ENCODE data around the gene UGT1A8. TPM values are rescaled to one million over a fixed set of nuclear protein-coding genes. Genes with fewer than 3 reads are reported as not detected.

Gene UGT1A8
- total RNA-seq, 4 donors from 2014 or later = 1.1 to 15.1 (median 9.4) TPM

DNA sequence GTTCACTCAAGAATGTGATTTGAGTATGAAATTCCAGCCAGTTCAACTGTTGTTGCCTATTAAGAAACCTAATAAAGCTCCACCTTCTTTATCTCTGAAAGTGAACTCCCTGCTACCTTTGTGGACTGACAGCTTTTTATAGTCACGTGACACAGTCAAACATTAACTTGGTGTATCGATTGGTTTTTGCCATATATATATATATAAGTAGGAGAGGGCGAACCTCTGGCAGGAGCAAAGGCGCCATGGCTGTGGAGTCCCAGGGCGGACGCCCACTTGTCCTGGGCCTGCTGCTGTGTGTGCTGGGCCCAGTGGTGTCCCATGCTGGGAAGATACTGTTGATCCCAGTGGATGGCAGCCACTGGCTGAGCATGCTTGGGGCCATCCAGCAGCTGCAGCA, 142.6 kb downstream of the UGT1A8 start, which contains the start of gene UGT1A1:
UGT1A1 (plus strand) TSS at position 228 of the 400 bp plus-strand sequence; CDS start at position 246, 18 bp downstream.
- WGBS, 2 donors (ENCODE audit: low coverage in 1 of 2) = 40 to 82% methylated on average over 2 to 6 of the region's 6 CpGs
- no peaks in the 10 kb centered on the region for H3K27me3 ChIP-seq
- intact Hi-C loops (cut with DNase I; ENCODE audit: low total_unique reads) = no loop called here
- peaks cover 0 to 36% (median 9%) of the 10 kb centered on the region in 4 donors for H3K4me1 ChIP-seq
- H3K36me3 ChIP-seq = no peaks in the 10 kb centered on the region
- no peak within 1 kb of the TSS for H3K4me3 ChIP-seq
- in situ Hi-C loops (cut with MboI; ENCODE audit: low pct_ligation_motif_present in 1 of 4, low pct_unique_long_range_greater_than_20kb in 1 of 4, low sequenced_read_pairs in 3 of 4) = no loop called here
- H3K9me3 ChIP-seq = no peaks in the 10 kb centered on the region
- no peak for DNase-seq
- TF ChIP-seq, protein P1, sequence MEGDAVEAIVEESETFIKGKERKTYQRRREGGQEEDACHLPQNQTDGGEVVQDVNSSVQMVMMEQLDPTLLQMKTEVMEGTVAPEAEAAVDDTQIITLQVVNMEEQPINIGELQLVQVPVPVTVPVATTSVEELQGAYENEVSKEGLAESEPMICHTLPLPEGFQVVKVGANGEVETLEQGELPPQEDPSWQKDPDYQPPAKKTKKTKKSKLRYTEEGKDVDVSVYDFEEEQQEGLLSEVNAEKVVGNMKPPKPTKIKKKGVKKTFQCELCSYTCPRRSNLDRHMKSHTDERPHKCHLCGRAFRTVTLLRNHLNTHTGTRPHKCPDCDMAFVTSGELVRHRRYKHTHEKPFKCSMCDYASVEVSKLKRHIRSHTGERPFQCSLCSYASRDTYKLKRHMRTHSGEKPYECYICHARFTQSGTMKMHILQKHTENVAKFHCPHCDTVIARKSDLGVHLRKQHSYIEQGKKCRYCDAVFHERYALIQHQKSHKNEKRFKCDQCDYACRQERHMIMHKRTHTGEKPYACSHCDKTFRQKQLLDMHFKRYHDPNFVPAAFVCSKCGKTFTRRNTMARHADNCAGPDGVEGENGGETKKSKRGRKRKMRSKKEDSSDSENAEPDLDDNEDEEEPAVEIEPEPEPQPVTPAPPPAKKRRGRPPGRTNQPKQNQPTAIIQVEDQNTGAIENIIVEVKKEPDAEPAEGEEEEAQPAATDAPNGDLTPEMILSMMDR (IDR thresholded peaks at IDR 0.05) = no peak
- no peak for TF ChIP-seq POLR2A (IDR thresholded peaks at IDR 0.05)
- TF ChIP-seq EP300 (IDR thresholded peaks at IDR 0.05; ENCODE audit: low read depth) = no peak
- TF ChIP-seq POLR2AphosphoS5 (IDR thresholded peaks at IDR 0.05) = no peak
- no peak within 1 kb of the TSS for H3K27ac ChIP-seq

DNA sequence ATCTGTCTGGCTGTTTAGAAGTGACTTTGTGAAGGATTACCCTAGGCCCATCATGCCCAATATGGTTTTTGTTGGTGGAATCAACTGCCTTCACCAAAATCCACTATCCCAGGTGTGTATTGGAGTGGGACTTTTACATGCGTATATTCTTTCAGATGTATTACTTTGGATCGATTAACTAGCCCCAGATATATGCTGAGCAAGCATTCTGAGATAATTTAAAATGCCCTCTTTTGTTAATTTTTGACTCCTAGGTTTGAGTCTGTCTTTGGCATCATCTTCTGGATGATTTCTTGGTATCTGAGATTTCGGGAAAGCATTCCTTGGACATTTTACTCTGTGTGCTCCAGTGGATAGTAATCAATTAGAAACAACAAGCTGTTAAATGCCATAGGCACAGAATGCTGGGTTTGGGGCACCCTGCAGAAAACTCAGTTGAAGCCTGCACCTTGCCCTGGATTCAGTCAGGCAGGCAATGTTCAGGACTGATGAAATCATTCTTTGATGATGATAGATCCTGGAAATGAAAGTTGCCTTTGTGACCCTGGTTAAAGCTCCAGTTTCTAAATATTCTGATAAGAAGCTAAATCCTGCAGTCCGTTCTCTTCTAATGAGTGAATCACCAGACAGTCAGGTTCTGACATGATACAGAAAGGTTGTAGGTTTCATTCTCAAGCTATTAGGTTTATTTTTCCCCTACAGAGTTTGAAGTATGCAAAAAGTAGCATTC, 143.8 kb downstream of the UGT1A8 start:
- H3K4me1 ChIP-seq = peaks cover 0 to 36% (median 9%) of the 10 kb centered on the region in 4 donors
- H3K4me3 ChIP-seq = no peak overlapping the region
- intact Hi-C loops (cut with DNase I; ENCODE audit: low total_unique reads) = no loop called here
- 77 to 83% methylated on average over 3 to 4 of the region's 4 CpGs for WGBS, 2 donors (ENCODE audit: low coverage in 1 of 2)
- no peaks in the 10 kb centered on the region for H3K27me3 ChIP-seq
- H3K9me3 ChIP-seq = no peaks in the 10 kb centered on the region
- H3K36me3 ChIP-seq = no peaks in the 10 kb centered on the region
- H3K27ac ChIP-seq = no peak overlapping the region
- TF ChIP-seq POLR2A (IDR thresholded peaks at IDR 0.05) (no peak), EP300 (IDR thresholded peaks at IDR 0.05; ENCODE audit: low read depth) (no peak), POLR2AphosphoS5 (IDR thresholded peaks at IDR 0.05) (no peak)
- TF ChIP-seq, protein P1 (IDR thresholded peaks at IDR 0.05) = no peak
- in situ Hi-C loops (cut with MboI; ENCODE audit: low pct_ligation_motif_present in 1 of 4, low pct_unique_long_range_greater_than_20kb in 1 of 4, low sequenced_read_pairs in 3 of 4) = no loop called here
- no peak for DNase-seq

DNA sequence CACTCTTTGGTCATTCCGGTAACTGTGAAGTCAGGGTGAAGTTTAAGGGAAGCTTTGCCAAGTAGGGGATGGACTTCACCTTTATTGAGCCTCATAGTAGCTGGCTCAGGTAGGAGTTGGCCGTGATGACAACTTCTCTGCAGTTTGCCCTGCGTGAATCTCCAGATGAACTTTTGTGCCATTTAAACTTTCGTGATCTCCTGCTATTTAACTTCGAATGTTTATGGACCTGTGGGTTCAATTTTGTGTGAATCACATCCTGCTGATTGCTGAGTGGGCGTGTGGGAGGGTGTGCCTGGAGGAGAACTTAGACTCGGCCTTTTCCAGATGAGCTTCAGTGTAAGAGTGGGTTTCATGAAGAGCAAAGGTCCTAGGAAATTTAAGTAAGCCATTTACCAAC, 146.8 kb downstream of the UGT1A8 start:
- H3K36me3 ChIP-seq = no peaks in the 10 kb centered on the region
- in situ Hi-C loops (cut with MboI; ENCODE audit: low pct_ligation_motif_present in 1 of 4, low pct_unique_long_range_greater_than_20kb in 1 of 4, low sequenced_read_pairs in 3 of 4) = no loop called here
- intact Hi-C loops (cut with DNase I; ENCODE audit: low total_unique reads) = no loop called here
- peak; percentile 34 for DNase-seq
- no peaks in the 10 kb centered on the region for H3K27me3 ChIP-seq
- peak overlapping the region in 1 of 4 donors; percentile 46 for H3K27ac ChIP-seq
- TF ChIP-seq, protein P1 (IDR thresholded peaks at IDR 0.05) = no peak
- peak in 1 of 3 donors; percentile 36 for TF ChIP-seq POLR2AphosphoS5 (IDR thresholded peaks at IDR 0.05)
- TF ChIP-seq EP300 (IDR thresholded peaks at IDR 0.05; ENCODE audit: low read depth) = no peak
- TF ChIP-seq POLR2A (IDR thresholded peaks at IDR 0.05) = no peak
- no peak overlapping the region for H3K4me3 ChIP-seq
- no peaks in the 10 kb centered on the region for H3K9me3 ChIP-seq
- WGBS, 2 donors (ENCODE audit: low coverage in 1 of 2) = 41% methylated on average over 7 of the region's 7 CpGs; no CpG with 5 or more reads in 1 of the 2 donors
- peaks cover 0 to 20% (median 7%) of the 10 kb centered on the region in 4 donors for H3K4me1 ChIP-seq

DNA sequence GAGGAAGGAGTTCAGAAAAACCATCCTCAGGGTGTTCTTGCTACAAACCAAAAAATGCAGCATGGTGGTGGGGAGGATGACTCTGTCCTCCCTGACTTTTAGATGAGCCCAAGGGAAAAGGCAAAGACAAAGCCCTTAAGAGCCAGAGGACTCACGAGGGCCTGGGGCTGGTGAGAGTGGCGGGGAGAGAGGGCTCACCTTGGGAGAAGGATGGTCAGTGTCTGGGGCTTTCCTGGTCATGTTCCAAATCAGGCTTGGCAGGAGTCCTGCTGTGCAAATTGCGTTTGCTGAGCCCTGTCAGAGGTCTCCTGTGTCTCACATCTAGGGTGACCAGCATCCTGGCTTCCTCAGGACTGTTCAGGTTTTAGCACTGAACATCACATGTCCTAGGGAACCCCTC, 147.3 kb downstream of the UGT1A8 start:
- intact Hi-C loops (cut with DNase I; ENCODE audit: low total_unique reads) = no loop called here
- TF ChIP-seq, protein P1 (IDR thresholded peaks at IDR 0.05) = no peak
- no peak for TF ChIP-seq EP300 (IDR thresholded peaks at IDR 0.05; ENCODE audit: low read depth)
- TF ChIP-seq POLR2A (IDR thresholded peaks at IDR 0.05) = no peak
- TF ChIP-seq POLR2AphosphoS5 (IDR thresholded peaks at IDR 0.05) = no peak
- Histone ChIP-seq H3K27me3 (no peaks in the 10 kb centered on the region), H3K9me3 (no peaks in the 10 kb centered on the region), H3K4me1 (peaks cover 0 to 15% (median 6%) of the 10 kb centered on the region in 4 donors), H3K36me3 (no peaks in the 10 kb centered on the region), H3K4me3 (no peak overlapping the region), H3K27ac (peak overlapping the region in 1 of 4 donors; percentile 46)
- in situ Hi-C loops (cut with MboI; ENCODE audit: low pct_ligation_motif_present in 1 of 4, low pct_unique_long_range_greater_than_20kb in 1 of 4, low sequenced_read_pairs in 3 of 4) = no loop called here
- WGBS, 2 donors (ENCODE audit: low coverage in 1 of 2) = 49 to 73% methylated on average over 2 to 3 of the region's 3 CpGs
- no peak for DNase-seq
